SK-N-MC (cell line): ENCODE measurements around the gene PODN.

Experiments used
- EZH2 ChIP-seq: fragments of 200-600 bp; sonication (generic); IDR thresholded peaks from one replicate; pipeline ENCODE4 v1.6.1; 2017; ENCODE audit warnings: antibody characterized with exemption
- POLR2AphosphoS5 ChIP-seq: IDR thresholded peaks from 2 replicates; pipeline ENCODE4 v1.6.1; 2012; ENCODE audit warnings: mild to moderate bottlenecking, low read depth, low read length, borderline replicate concordance

DNA sequence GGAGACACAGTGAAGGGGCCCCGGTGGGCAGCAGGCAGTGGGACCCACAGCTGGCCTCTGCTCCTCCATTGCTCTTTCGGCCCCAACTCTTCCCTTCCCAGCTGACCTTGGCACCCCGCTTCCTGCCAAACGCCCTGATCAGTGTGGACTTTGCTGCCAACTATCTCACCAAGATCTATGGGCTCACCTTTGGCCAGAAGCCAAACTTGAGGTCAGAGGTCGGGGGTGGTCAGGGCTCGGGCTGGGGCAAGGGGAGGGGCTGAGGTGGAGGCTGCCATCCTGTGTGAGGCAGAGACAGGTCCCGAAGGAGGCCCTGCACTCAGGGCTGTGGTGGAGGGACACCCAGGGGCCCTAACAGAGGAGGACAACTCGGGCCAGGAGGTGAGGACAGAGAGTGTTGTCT is 13.7 kb downstream of the PODN start:
- TF ChIP-seq POLR2AphosphoS5 (no peak), EZH2 (no peak)
